C4-2B (cell line): Measurements from ENCODE around the gene C1QTNF1.
"Not testable (repeated sequence)": the region's sequence is repeated elsewhere in the genome, so short reads cannot be mapped to it uniquely, and the experiment has no call there.

Experiments
- H3K27ac ChIP-seq: fragments of 450-650 bp; 2 replicates; pipeline ENCODE4 v1.5.1; 2017
- ZFX ChIP-seq: fragments of 450-650 bp; IDR thresholded peaks from 2 replicates; pipeline ENCODE4 v1.6.1; 2017
- TF ChIP-seq, protein P1 (sequence below): fragments of 450-650 bp; conservative IDR thresholded peaks from 2 replicates; pipeline ENCODE4 v1.5.1; 2017; ENCODE audit warnings: mild to moderate bottlenecking

The C1QTNF1 gene

DNA sequence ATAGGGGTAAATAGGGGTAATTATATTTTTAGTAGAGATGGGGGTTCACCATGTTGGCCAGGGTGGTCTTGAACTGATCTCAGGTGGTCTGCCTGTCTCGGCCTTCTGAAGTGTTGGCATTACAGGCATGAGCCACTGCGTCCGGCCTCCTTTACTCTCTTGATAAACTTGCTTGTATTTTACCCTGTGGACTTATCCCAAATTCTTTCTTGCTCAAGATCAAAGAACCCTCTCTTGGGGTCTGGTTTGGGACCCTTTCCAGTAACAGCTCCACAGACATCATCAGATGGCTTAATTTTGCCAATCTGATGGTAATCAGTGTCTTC is 5.6 kb upstream of the C1QTNF1 start:
- no peak for TF ChIP-seq ZFX
- TF ChIP-seq, protein P1, sequence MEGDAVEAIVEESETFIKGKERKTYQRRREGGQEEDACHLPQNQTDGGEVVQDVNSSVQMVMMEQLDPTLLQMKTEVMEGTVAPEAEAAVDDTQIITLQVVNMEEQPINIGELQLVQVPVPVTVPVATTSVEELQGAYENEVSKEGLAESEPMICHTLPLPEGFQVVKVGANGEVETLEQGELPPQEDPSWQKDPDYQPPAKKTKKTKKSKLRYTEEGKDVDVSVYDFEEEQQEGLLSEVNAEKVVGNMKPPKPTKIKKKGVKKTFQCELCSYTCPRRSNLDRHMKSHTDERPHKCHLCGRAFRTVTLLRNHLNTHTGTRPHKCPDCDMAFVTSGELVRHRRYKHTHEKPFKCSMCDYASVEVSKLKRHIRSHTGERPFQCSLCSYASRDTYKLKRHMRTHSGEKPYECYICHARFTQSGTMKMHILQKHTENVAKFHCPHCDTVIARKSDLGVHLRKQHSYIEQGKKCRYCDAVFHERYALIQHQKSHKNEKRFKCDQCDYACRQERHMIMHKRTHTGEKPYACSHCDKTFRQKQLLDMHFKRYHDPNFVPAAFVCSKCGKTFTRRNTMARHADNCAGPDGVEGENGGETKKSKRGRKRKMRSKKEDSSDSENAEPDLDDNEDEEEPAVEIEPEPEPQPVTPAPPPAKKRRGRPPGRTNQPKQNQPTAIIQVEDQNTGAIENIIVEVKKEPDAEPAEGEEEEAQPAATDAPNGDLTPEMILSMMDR = no peak
- H3K27ac ChIP-seq = no peak overlapping the region

DNA sequence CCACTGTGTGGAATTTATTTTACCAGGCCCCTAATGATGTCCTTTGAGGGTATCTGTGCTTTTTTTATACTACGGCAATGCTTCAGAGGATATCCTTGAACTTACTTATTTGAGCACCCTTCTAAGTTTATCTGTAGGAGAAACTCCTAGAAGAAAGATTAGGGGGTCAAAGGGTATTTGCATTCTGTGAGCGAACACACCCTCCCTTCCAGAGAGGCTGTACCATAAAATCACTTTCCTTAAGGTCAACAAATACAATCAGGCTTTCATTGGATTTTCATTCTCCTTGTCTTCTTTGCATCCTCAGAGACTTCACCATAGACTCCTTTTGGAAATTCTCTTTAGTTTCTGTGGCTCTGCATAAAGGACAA is 4.7 kb upstream of the C1QTNF1 start:
- no peak overlapping the region for H3K27ac ChIP-seq
- TF ChIP-seq, protein P1 = no peak
- no peak for TF ChIP-seq ZFX

DNA sequence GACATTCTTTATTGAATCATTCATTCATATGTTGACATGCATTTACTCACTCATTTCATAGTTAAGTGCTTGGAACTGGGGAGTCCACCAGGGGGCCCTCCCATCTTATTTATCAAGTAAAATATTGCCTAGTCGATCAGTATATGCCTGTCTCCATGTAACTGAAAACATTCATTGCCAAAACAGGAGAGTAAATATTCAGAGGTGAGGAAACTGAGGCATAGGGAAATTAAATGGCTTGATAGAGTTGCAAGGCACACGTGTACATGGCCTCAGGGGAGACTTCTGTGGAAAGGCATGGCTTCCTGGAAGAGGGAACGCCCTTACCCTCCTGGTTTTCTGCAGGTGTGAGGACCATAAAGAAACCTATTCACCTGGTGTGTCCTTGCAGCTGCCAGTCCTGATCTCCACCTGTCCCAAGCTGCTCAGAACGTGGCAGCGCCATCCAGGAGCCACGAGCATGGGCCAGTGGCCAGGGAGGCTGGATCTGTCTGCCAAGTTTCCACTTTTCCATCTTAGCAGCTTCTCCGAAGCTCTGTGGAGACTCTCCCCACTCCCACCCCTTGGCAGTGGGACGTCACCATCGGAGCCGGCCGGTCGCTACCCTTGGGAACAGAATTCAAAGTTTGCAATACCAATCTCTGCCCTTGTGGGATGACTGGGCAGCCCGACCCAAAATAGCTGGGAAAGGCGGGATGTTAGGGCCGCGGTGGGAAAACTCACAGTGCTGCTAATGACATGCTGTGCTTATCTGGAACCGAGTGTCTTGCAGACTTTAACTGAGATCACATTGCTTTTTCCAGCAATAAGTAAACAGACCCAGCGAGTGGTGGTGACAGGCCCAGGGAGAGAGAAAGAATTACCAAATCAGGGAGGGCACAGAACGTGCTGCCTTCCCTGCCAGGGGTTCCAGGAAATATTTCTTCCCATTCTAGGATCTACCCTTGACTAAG is 4.1 kb upstream of the C1QTNF1 start:
- TF ChIP-seq ZFX = no peak
- TF ChIP-seq, protein P1 = peak; percentile 88
- no peak overlapping the region for H3K27ac ChIP-seq

DNA sequence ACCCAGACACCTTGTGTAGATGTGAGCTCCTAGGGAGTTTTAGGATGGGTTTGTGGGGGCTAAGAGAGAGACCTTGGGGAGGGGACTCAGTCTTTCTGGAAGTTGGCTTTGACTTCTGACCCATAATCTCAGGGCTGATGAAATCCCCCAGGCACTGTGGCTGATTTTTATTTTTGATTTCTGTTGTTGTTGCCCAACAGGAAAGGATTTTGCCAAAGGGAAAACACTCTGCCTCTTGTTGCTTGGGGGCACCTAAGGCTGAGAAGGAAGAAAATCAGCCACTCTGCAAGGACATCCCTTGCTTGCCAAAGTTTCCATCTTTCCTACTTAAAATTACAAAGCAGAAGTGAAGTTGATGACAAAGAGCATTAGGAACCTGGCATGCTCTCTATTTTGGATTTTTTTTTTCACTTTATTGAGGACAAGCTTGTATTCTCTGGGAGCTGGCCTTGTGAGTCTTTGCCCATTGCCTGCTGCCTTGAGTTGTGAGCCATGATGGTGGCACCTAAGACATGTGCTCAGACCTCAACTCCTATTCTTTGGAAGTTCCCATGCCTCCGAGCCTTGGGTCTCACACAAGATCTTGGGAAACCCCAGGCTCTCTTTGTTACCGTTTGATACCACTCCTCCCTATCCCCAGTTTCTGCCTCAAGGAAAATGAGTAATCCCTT is 3.2 kb upstream of the C1QTNF1 start:
- no peak for TF ChIP-seq ZFX
- TF ChIP-seq, protein P1 = no peak
- H3K27ac ChIP-seq = no peak overlapping the region

DNA sequence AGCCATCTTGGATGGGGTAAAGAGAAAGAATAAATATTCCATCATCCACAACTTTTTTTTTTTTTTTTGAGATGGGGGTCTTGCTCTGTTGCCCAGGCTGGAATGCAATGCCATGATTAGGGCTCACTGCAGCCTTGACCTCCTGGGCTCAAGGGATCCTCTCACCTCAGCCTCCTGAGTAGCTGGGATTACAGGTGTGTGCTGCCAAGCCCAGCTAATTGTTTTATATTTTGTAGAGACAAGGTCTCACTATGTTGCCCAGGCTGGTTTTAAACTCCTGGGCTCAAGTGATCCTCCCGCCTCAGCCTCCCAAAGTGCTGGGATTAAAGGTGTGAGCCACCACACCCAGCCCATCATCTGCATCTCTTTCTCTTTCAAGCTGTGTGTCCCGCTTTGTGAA is 2.0 kb upstream of the C1QTNF1 start:
- H3K27ac ChIP-seq = not testable (repeated sequence)

DNA sequence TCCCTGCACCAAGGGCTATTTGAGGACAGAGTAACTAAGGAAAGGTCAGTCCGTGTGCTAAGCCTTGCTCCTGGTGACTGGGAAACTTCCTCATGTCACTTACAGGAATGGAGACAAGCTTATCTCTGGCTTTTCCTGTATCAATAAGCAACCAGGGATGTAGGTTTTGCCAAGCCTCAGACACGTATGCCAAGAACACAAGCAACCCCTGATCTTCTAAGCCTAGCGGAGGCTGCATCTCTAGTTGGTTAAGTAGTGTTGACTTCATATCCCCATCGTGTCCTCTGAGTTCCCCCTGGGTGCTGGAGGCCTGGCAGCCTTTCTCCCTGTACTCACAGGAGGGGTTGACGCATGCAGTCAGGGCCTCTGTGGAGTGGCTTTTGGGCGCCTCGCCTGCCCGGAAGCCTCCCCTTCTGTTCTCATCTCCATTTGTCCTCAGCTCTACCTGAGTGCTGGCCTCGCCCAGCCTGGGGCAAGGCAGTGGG is 1.4 kb upstream of the C1QTNF1 start:
- TF ChIP-seq, protein P1 = no peak
- no peak for TF ChIP-seq ZFX
- no peak overlapping the region for H3K27ac ChIP-seq

DNA sequence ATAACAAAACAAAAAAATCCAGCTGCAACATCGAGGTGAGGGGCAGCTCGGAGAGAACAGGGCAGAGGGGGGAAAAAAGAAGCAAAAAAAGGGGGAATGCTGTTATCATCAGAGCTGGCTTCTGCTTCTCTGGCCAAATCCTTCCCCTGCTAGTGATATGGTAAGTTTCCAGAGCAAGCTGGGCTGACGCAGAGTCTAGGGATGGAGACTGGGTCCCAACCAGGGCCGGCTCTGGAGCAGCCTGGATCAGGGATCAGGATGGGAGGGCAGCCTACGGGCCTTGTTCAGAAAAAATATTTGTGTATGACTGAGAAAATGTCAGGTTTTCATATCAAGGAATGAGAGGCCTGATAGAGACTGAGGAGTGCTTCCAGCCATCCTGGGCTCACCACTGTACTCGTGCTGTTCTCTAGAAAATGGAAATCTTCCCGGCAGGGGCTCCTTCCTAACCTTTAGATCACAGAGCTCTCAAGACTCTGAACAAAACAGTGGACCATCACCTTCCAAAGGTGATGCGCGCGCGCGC is 726 bp upstream of the C1QTNF1 start:
- no peak overlapping the region for H3K27ac ChIP-seq

More for the DNA sequence above, 726 bp upstream of the C1QTNF1 start:
- TF ChIP-seq, protein P1 = no peak
- TF ChIP-seq ZFX = no peak
